Lower leg skin (tissue), 3 donors: ENCODE data around the gene PALM3.

Experiments used
- POLR2A ChIP-seq, 2 donors: fragments of 450-650 bp; IDR thresholded peaks; one replicate each; pipeline ENCODE4 v1.6.1; 2016 to 2017; ENCODE audit warnings: antibody characterized with exemption in 2 of 2, mild to moderate bottlenecking in 1 of 2, moderate library complexity in 1 of 2
- TF ChIP-seq, protein P1 (sequence below), 3 donors: fragments of 450-650 bp; IDR thresholded peaks; one replicate each; pipeline ENCODE4 v1.5.1; 2016; ENCODE audit warnings: antibody characterized with exemption in 3 of 3, mild to moderate bottlenecking in 3 of 3, moderate library complexity in 2 of 3

DNA sequence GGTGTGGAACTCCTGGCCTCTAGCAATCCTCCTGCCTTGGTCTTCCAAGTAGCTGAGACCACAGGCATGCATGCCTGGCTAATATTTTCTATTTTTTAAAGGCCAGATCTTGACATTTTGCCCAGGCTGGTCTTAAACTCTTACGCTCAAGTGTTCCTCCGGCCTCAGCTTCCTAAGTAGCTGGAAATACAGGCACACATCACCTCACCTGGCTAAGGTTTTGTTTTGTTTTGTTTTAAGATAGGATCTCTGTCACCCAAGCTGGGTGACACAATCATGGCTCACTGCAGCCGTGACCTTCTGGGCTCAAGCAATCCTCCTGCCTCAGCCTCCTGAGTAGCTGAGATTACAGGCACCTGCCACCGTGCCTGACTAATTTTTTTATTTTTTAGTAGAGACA is 39.4 kb downstream of the PALM3 start:
- TF ChIP-seq, protein P1, sequence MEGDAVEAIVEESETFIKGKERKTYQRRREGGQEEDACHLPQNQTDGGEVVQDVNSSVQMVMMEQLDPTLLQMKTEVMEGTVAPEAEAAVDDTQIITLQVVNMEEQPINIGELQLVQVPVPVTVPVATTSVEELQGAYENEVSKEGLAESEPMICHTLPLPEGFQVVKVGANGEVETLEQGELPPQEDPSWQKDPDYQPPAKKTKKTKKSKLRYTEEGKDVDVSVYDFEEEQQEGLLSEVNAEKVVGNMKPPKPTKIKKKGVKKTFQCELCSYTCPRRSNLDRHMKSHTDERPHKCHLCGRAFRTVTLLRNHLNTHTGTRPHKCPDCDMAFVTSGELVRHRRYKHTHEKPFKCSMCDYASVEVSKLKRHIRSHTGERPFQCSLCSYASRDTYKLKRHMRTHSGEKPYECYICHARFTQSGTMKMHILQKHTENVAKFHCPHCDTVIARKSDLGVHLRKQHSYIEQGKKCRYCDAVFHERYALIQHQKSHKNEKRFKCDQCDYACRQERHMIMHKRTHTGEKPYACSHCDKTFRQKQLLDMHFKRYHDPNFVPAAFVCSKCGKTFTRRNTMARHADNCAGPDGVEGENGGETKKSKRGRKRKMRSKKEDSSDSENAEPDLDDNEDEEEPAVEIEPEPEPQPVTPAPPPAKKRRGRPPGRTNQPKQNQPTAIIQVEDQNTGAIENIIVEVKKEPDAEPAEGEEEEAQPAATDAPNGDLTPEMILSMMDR (IDR thresholded peaks at IDR 0.05): no peak
- TF ChIP-seq POLR2A (IDR thresholded peaks at IDR 0.05): no peak
